ENCODE data around the gene DEPDC1B. TPM values are rescaled to one million over a fixed set of nuclear protein-coding genes. Genes with fewer than 3 reads are reported as not detected.

The DEPDC1B gene
- total RNA-seq, 1 experiment from 2014 or later: 22.2 TPM

GRCh38 chr5:60633341-60633740 is 66.6 kb downstream of the DEPDC1B start:
- CTCF ChIA-PET: no interaction called here
- intact Hi-C loops (cut with micrococcal nuclease; ENCODE audit: unreplicated experiment): no loop called here
- no peak for ATAC-seq

GRCh38 chr5:60632153-60632552 is 67.8 kb downstream of the DEPDC1B start:
- H3K27ac ChIP-seq (ENCODE audit: low read length): no peak overlapping the region
- no peaks in the 10 kb centered on the region for H3K4me1 ChIP-seq (ENCODE audit: control insufficient read depth, insufficient read depth, low read length)
- in situ Hi-C loops (cut with HindIII; ENCODE audit: low pct_unique_long_range_greater_than_20kb, low sequenced_read_pairs) (no loop called here), intact Hi-C loops (cut with micrococcal nuclease; ENCODE audit: unreplicated experiment) (no loop called here)
- H3K27me3 ChIP-seq (ENCODE audit: control insufficient read depth, insufficient read depth, low read length): no peaks in the 10 kb centered on the region
- ChIA-PET POLR2A (no interaction called here), CTCF (no interaction called here)
- H3K9me3 ChIP-seq (ENCODE audit: control insufficient read depth, insufficient read depth, low read depth, low read length): no peaks in the 10 kb centered on the region
- ATAC-seq (no peak), DNase-seq (ENCODE audit: low read depth, low spot score) (no peak)
- no peak for TF ChIP-seq SIN3A (IDR thresholded peaks at IDR 0.05; ENCODE audit: borderline replicate concordance, insufficient read depth, low read depth, low read length)
- no peaks in the 10 kb centered on the region for H3K36me3 ChIP-seq (ENCODE audit: control insufficient read depth, insufficient read depth, low read length)
- BruUV-seq (replicated peaks): no TSS peak
- H3K4me3 ChIP-seq (ENCODE audit: low read depth in 2 of 2, low read length in 2 of 2): no peak overlapping the region

More at GRCh38 chr5:60633341-60633740, 66.6 kb downstream of the DEPDC1B start:
- H3K4me3 ChIP-seq (ENCODE audit: low read depth in 2 of 2, low read length in 2 of 2): no peak overlapping the region
- BruUV-seq (replicated peaks): no TSS peak
- in situ Hi-C loops (cut with HindIII; ENCODE audit: low pct_unique_long_range_greater_than_20kb, low sequenced_read_pairs): no loop called here
- DNase-seq (ENCODE audit: low read depth, low spot score): no peak
- no peak overlapping the region for H3K27ac ChIP-seq (ENCODE audit: low read length)
- no peak for TF ChIP-seq CTCF (IDR thresholded peaks at IDR 0.05)
- TF ChIP-seq POLR2AphosphoS5 (IDR thresholded peaks at IDR 0.05; ENCODE audit: low read depth, low read length): no peak
- TF ChIP-seq REST (IDR thresholded peaks at IDR 0.05; ENCODE audit: insufficient read depth in 1 of 2, low read depth in 2 of 2, low read length in 1 of 2): no peak
- no peak for TF ChIP-seq TCF7L2 (IDR thresholded peaks at IDR 0.05; ENCODE audit: low read depth, low read length)
- no peak for TF ChIP-seq SIN3A (IDR thresholded peaks at IDR 0.05; ENCODE audit: borderline replicate concordance, insufficient read depth, low read depth, low read length)
- H3K27me3 ChIP-seq (ENCODE audit: control insufficient read depth, insufficient read depth, low read length): no peaks in the 10 kb centered on the region
- POLR2A ChIA-PET: no interaction called here
- no peaks in the 10 kb centered on the region for H3K36me3 ChIP-seq (ENCODE audit: control insufficient read depth, insufficient read depth, low read length)
- no peaks in the 10 kb centered on the region for H3K9me3 ChIP-seq (ENCODE audit: control insufficient read depth, insufficient read depth, low read depth, low read length)
- no peaks in the 10 kb centered on the region for H3K4me1 ChIP-seq (ENCODE audit: control insufficient read depth, insufficient read depth, low read length)

GRCh38 chr5:60630836-60631235 is 69.1 kb downstream of the DEPDC1B start:
- H3K27ac ChIP-seq (ENCODE audit: low read length): no peak overlapping the region
- DNase-seq (ENCODE audit: low read depth, low spot score): no peak
- H3K4me1 ChIP-seq (ENCODE audit: control insufficient read depth, insufficient read depth, low read length): no peaks in the 10 kb centered on the region
- in situ Hi-C loops (cut with HindIII; ENCODE audit: low pct_unique_long_range_greater_than_20kb, low sequenced_read_pairs): no loop called here
- BruUV-seq (replicated peaks): no TSS peak
- POLR2A ChIA-PET: no interaction called here
- TF ChIP-seq REST (IDR thresholded peaks at IDR 0.05; ENCODE audit: insufficient read depth in 1 of 2, low read depth in 2 of 2, low read length in 1 of 2) (no peak), CTCF (IDR thresholded peaks at IDR 0.05) (no peak)
- H3K27me3 ChIP-seq (ENCODE audit: control insufficient read depth, insufficient read depth, low read length): no peaks in the 10 kb centered on the region
- H3K4me3 ChIP-seq (ENCODE audit: low read depth in 2 of 2, low read length in 2 of 2): no peak overlapping the region
- no peaks in the 10 kb centered on the region for H3K36me3 ChIP-seq (ENCODE audit: control insufficient read depth, insufficient read depth, low read length)
- ATAC-seq: no peak
- CTCF ChIA-PET: no interaction called here
- intact Hi-C loops (cut with micrococcal nuclease; ENCODE audit: unreplicated experiment): no loop called here
- no peaks in the 10 kb centered on the region for H3K9me3 ChIP-seq (ENCODE audit: control insufficient read depth, insufficient read depth, low read depth, low read length)
